Choroid plexus epithelial cell (primary cell): ENCODE results near the gene ERBIN.
"Not testable (repeated sequence)": the region's sequence is repeated elsewhere in the genome, so short reads cannot be mapped to it uniquely, and the experiment has no call there.

ENCODE experiments used
- DNase-seq: peaks from one replicate; pipeline ENCODE4 v3.0.0-alpha.2; 2010; ENCODE audit warnings: low read depth
- H3K4me3 ChIP-seq: 2 replicates; pipeline ENCODE4 v1.5.1; 2011; ENCODE audit warnings: low read depth, mild to moderate bottlenecking, control low read depth, low read length, moderate library complexity
- CTCF ChIP-seq: conservative IDR thresholded peaks from 2 replicates; pipeline ENCODE4 v1.5.1; 2011; ENCODE audit warnings: low read depth, mild to moderate bottlenecking, control low read depth, inconsistent platforms, low read length, moderate library complexity

The ERBIN gene

GRCh38 chr5:65943771-65944170 lies 17.4 kb downstream of the ERBIN start:
- no peak for DNase-seq
- H3K4me3 ChIP-seq = no peak overlapping the region
- TF ChIP-seq CTCF = no peak

- no peak overlapping the region for H3K4me3 ChIP-seq
- DNase-seq = no peak
- TF ChIP-seq CTCF = no peak
These were observed 19.9 kb downstream of the ERBIN start for GRCh38 chr5:65946198-65946745.

GRCh38 chr5:65948115-65948747 lies 21.9 kb downstream of the ERBIN start:
- H3K4me3 ChIP-seq = no peak overlapping the region
- no peak for TF ChIP-seq CTCF
- DNase-seq = no peak

GRCh38 chr5:65951330-65951729 lies 25.0 kb downstream of the ERBIN start:
- DNase-seq = no peak
- no peak for TF ChIP-seq CTCF
- no peak overlapping the region for H3K4me3 ChIP-seq

- no peak for TF ChIP-seq CTCF
- no peak overlapping the region for H3K4me3 ChIP-seq
- no peak for DNase-seq
These were observed 25.9 kb downstream of the ERBIN start for GRCh38 chr5:65952259-65952658.

GRCh38 chr5:65954200-65954599 lies 27.8 kb downstream of the ERBIN start:
- no peak for TF ChIP-seq CTCF
- no peak for DNase-seq
- no peak overlapping the region for H3K4me3 ChIP-seq

GRCh38 chr5:65955746-65956145 lies 29.4 kb downstream of the ERBIN start:
- DNase-seq = no peak
- no peak overlapping the region for H3K4me3 ChIP-seq
- TF ChIP-seq CTCF = no peak

GRCh38 chr5:65957703-65958102 lies 31.3 kb downstream of the ERBIN start:
- H3K4me3 ChIP-seq, DNase-seq: not testable (repeated sequence)
